Karpas-422 (cell line): Measurements from ENCODE around the gene SEBOX. TPM values are rescaled to one million over a fixed set of nuclear protein-coding genes. Genes with fewer than 3 reads are reported as not detected.

ENCODE experiments used
- DNase-seq: peaks from one replicate; pipeline ENCODE4 v3.0.0-alpha.2; 2015
- H2AFZ ChIP-seq: fragments of 200-600 bp; sonication (generic); 2 replicates; pipeline ENCODE4 v1.6.1; 2014; ENCODE audit warnings: antibody characterized with exemption, low read length, mixed read lengths
- H3K27ac ChIP-seq: fragments of 200-600 bp; sonication (generic); 2 replicates; pipeline ENCODE4 v1.5.1; 2014; ENCODE audit warnings: mild to moderate bottlenecking, low read length, moderate library complexity
- H3K27me3 ChIP-seq: fragments of 200-600 bp; sonication (generic); 2 replicates; pipeline ENCODE4 v1.6.1; 2014; ENCODE audit warnings: low read length, mixed read lengths
- H3K36me3 ChIP-seq: fragments of 200-600 bp; sonication (generic); 2 replicates; pipeline ENCODE4 v1.6.1; 2014; ENCODE audit warnings: low read length, mixed read lengths; ENCODE audit not compliant: insufficient read depth
- H3K4me1 ChIP-seq: fragments of 200-600 bp; sonication (generic); 2 replicates; pipeline ENCODE4 v1.6.1; 2014; ENCODE audit warnings: mild to moderate bottlenecking, low read length, mixed read lengths
- H3K4me2 ChIP-seq: fragments of 200-600 bp; sonication (generic); 2 replicates; pipeline ENCODE4 v1.6.1; 2014; ENCODE audit warnings: low read length, low read depth, mild to moderate bottlenecking; ENCODE audit not compliant: poor library complexity, severe bottlenecking
- H3K4me3 ChIP-seq: fragments of 200-600 bp; sonication (generic); 2 replicates; pipeline ENCODE4 v1.5.1; 2014; ENCODE audit warnings: mild to moderate bottlenecking, antibody characterized with exemption, low read length, mixed read lengths
- H3K79me2 ChIP-seq: fragments of 200-600 bp; sonication (generic); 2 replicates; pipeline ENCODE4 v1.6.1; 2014; ENCODE audit warnings: mild to moderate bottlenecking, low read length, mixed read lengths
- H3K9ac ChIP-seq: fragments of 200-600 bp; sonication (generic); 2 replicates; pipeline ENCODE4 v1.6.0; 2014; ENCODE audit warnings: low read length
- H3K9me2 ChIP-seq: fragments of 200-600 bp; sonication (generic), shearing (Covaris generic); replicated peaks from 2 replicates; pipeline ENCODE4 v1.6.0; 2014; ENCODE audit warnings: mild to moderate bottlenecking, low read length, moderate library complexity; ENCODE audit not compliant: insufficient read depth
- H3K9me3 ChIP-seq: fragments of 300-700, 200-600 bp; sonication (generic); 2 replicates; pipeline ENCODE4 v1.6.1; 2014; ENCODE audit warnings: low read length, mixed read lengths
- H4K20me1 ChIP-seq: fragments of 200-600 bp; sonication (generic); 2 replicates; pipeline ENCODE4 v1.6.1; 2014; ENCODE audit warnings: mild to moderate bottlenecking, antibody characterized with exemption, low read length, low read depth; ENCODE audit not compliant: insufficient read depth
- total RNA-seq: library from RNA; depleted of rRNA; stranded (reverse); fragments of >200 nt; shearing (Covaris generic); gene quantifications from 2 replicates; pipeline ENCODE4 v1.2.3, GENCODE V29; 2014; ENCODE audit warnings: low replicate concordance

The SEBOX gene
- total RNA-seq, 1 experiment from 2014 or later = not detected

- Histone ChIP-seq H3K9me2 (no peaks in the 10 kb centered on the region), H3K27me3 (no peaks in the 10 kb centered on the region), H4K20me1 (0 out of 2 replicates have a peak, but pooled peaks cover 4% of the 10 kb centered on the region), H2AFZ (no peak overlapping the region), H3K9me3 (no peaks in the 10 kb centered on the region), H3K4me2 (no peak overlapping the region), H3K4me1 (no peaks in the 10 kb centered on the region), H3K36me3 (peaks cover 26% of the 10 kb centered on the region; the same call in 1 of the 2 replicates), H3K4me3 (no peak overlapping the region), H3K27ac (no peak overlapping the region), H3K79me2 (no peaks in the 10 kb centered on the region), H3K9ac (no peak overlapping the region)
- no peak for DNase-seq
Measured at GRCh38 chr17:28390563-28390962, 25.6 kb upstream of the SEBOX start.

DNA sequence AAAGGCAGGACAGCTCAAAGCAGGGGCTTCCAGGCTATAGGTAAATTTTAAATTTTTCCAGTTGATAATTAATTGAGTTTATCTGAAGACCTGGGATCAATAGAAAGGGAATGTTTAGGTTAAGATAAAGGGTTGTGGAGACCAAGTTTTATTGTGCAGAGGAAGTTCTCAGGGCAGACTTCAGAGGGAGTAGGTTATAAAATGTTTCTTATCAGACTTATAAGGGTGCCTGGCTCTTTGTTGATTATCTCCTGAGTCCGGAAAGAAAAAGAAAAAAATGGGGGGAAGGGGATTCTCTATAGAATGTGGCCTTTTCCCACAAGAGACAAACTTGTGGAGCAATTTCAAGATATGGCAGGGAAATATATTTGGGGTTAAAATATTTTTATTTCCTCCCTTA lies 25.1 kb upstream of the SEBOX start:
- no peaks in the 10 kb centered on the region for H3K27me3 ChIP-seq
- H3K79me2 ChIP-seq = no peaks in the 10 kb centered on the region
- no peak overlapping the region for H3K4me2 ChIP-seq
- H3K9me3 ChIP-seq = no peaks in the 10 kb centered on the region
- peaks cover 25% of the 10 kb centered on the region; the same call in 1 of the 2 replicates for H3K36me3 ChIP-seq
- H4K20me1 ChIP-seq = 0 out of 2 replicates have a peak, but pooled peaks cover 4% of the 10 kb centered on the region
- H3K9ac ChIP-seq = no peak overlapping the region
- no peak for DNase-seq
- no peak overlapping the region for H2AFZ ChIP-seq
- no peaks in the 10 kb centered on the region for H3K9me2 ChIP-seq
- H3K4me3 ChIP-seq = no peak overlapping the region
- no peak overlapping the region for H3K27ac ChIP-seq
- no peaks in the 10 kb centered on the region for H3K4me1 ChIP-seq

DNA sequence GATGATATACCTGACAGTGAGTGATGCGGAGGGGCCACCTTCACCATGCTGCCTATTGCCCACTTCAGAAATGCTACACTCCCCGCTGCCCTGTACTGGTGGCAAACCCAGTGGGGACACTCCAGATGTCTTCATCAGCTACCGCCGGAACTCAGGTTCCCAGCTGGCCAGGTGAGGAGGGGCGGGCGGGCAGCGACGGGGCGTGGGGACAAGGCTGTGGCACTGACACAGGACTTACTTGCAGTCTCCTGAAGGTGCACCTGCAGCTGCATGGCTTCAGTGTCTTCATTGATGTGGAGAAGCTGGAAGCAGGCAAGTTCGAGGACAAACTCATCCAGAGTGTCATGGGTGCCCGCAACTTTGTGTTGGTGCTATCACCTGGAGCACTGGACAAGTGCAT lies 23.1 kb upstream of the SEBOX start:
- no peak overlapping the region for H3K9ac ChIP-seq
- no peak overlapping the region for H2AFZ ChIP-seq
- H3K79me2 ChIP-seq = no peaks in the 10 kb centered on the region
- no peaks in the 10 kb centered on the region for H3K9me2 ChIP-seq
- H4K20me1 ChIP-seq = 0 out of 2 replicates have a peak, but pooled peaks cover 4% of the 10 kb centered on the region
- H3K4me3 ChIP-seq = no peak overlapping the region
- no peak for DNase-seq
- H3K4me2 ChIP-seq = no peak overlapping the region
- no peaks in the 10 kb centered on the region for H3K4me1 ChIP-seq
- no peak overlapping the region for H3K27ac ChIP-seq
- no peaks in the 10 kb centered on the region for H3K9me3 ChIP-seq
- H3K27me3 ChIP-seq = no peaks in the 10 kb centered on the region
- peaks cover 17% of the 10 kb centered on the region; the same call in 1 of the 2 replicates for H3K36me3 ChIP-seq

DNA sequence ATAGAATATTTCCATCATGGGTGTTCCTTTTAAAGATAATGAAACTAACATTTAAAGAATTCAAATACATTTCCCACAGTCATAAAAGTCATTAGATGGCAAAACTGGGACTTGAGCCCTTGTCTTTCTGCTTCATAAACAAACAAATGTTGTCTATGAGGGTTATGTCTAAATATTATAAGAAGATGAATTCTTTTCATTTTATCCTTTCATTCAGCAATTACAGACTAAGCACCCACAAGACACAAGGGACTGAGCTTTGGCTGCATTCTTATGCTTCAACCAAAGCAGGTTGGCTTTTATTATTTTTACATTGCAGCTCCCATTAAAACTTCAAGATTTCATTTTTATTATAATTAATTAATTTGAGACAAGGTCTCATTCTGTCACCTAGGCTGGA lies 21.4 kb upstream of the SEBOX start:
- Histone ChIP-seq H3K27ac (no peak overlapping the region), H3K9ac (no peak overlapping the region), H2AFZ (no peak overlapping the region), H3K27me3 (no peaks in the 10 kb centered on the region), H3K4me1 (no peaks in the 10 kb centered on the region), H3K9me3 (no peaks in the 10 kb centered on the region), H3K9me2 (no peaks in the 10 kb centered on the region), H3K4me2 (no peak overlapping the region), H3K36me3 (peaks cover 13% of the 10 kb centered on the region; the same call in 1 of the 2 replicates), H3K4me3 (no peak overlapping the region), H4K20me1 (0 out of 2 replicates have a peak, but pooled peaks cover 8% of the 10 kb centered on the region), H3K79me2 (peaks cover 3% of the 10 kb centered on the region; the same call in 1 of the 2 replicates)
- no peak for DNase-seq

GRCh38 chr17:28385406-28385805 lies 20.4 kb upstream of the SEBOX start:
- Histone ChIP-seq H3K79me2 (peaks cover 10% of the 10 kb centered on the region), H3K27ac (no peak overlapping the region), H3K9ac (no peak overlapping the region), H3K36me3 (peaks cover 7% of the 10 kb centered on the region; the same call in 1 of the 2 replicates), H3K9me3 (no peaks in the 10 kb centered on the region), H3K27me3 (no peaks in the 10 kb centered on the region), H4K20me1 (0 out of 2 replicates have a peak, but pooled peaks cover 8% of the 10 kb centered on the region), H3K9me2 (no peaks in the 10 kb centered on the region), H3K4me1 (no peaks in the 10 kb centered on the region), H3K4me3 (no peak overlapping the region), H3K4me2 (no peak overlapping the region), H2AFZ (no peak overlapping the region)
- DNase-seq = no peak

GRCh38 chr17:28385037-28385400 lies 20.0 kb upstream of the SEBOX start:
- Histone ChIP-seq H3K4me2 (no peak overlapping the region), H3K4me3 (no peak overlapping the region), H3K27ac (no peak overlapping the region), H3K4me1 (no peaks in the 10 kb centered on the region), H3K27me3 (no peaks in the 10 kb centered on the region), H3K79me2 (peaks cover 14% of the 10 kb centered on the region), H3K9ac (no peak overlapping the region), H4K20me1 (0 out of 2 replicates have a peak, but pooled peaks cover 8% of the 10 kb centered on the region), H2AFZ (no peak overlapping the region), H3K9me3 (no peaks in the 10 kb centered on the region), H3K9me2 (no peaks in the 10 kb centered on the region), H3K36me3 (peaks cover 10% of the 10 kb centered on the region; the same call in 1 of the 2 replicates)
- DNase-seq = no peak

- H4K20me1 ChIP-seq = 0 out of 2 replicates have a peak, but pooled peaks cover 8% of the 10 kb centered on the region
- no peak overlapping the region for H3K27ac ChIP-seq
- no peak overlapping the region for H3K4me2 ChIP-seq
- H3K9ac ChIP-seq = no peak overlapping the region
- no peaks in the 10 kb centered on the region for H3K9me2 ChIP-seq
- no peaks in the 10 kb centered on the region for H3K4me1 ChIP-seq
- H3K27me3 ChIP-seq = no peaks in the 10 kb centered on the region
- H3K36me3 ChIP-seq = peaks cover 14% of the 10 kb centered on the region; the same call in 1 of the 2 replicates
- DNase-seq = no peak
- no peak overlapping the region for H3K4me3 ChIP-seq
- no peak overlapping the region for H2AFZ ChIP-seq
- H3K9me3 ChIP-seq = no peaks in the 10 kb centered on the region
- H3K79me2 ChIP-seq = peaks cover 19% of the 10 kb centered on the region
Measured at GRCh38 chr17:28384281-28385036, 19.5 kb upstream of the SEBOX start.

GRCh38 chr17:28381141-28381825 lies 16.3 kb upstream of the SEBOX start:
- Histone ChIP-seq H3K4me1 (no peaks in the 10 kb centered on the region), H3K27me3 (no peaks in the 10 kb centered on the region), H2AFZ (no peak overlapping the region), H3K27ac (no peak overlapping the region), H4K20me1 (0 out of 2 replicates have a peak, but pooled peaks cover 9% of the 10 kb centered on the region), H3K4me2 (no peak overlapping the region), H3K9me2 (no peaks in the 10 kb centered on the region), H3K4me3 (no peak overlapping the region), H3K9ac (no peak overlapping the region), H3K9me3 (no peaks in the 10 kb centered on the region), H3K79me2 (peaks cover 41% of the 10 kb centered on the region), H3K36me3 (peaks cover 12% of the 10 kb centered on the region; the same call in 1 of the 2 replicates)
- DNase-seq = no peak
